OCI-LY7 (cell line): ENCODE measurements around the gene TSPAN31. TPM values are rescaled to one million over a fixed set of nuclear protein-coding genes. Genes with fewer than 3 reads are reported as not detected.

ENCODE experiments used
- BruUV-seq: library from RNA; stranded (reverse); fragments of 400-500 nt; replicated peaks from 2 replicates; lab custom pipeline; 2021; lab: Mats Ljungman, UMichigan
- CTCF ChIA-PET: fragments of 300-600 bp; sonication (Branson Sonifier 250); formaldehyde crosslinking; loops from one replicate; lab custom pipeline; 2022; ENCODE audit warnings: antibody characterized with exemption; ENCODE audit not compliant: unreplicated experiment; lab: Charles Lee
- POLR2A ChIA-PET: fragments of 300-600 bp; sonication (Branson Sonifier 250); formaldehyde crosslinking; loops from one replicate; lab custom pipeline; 2022; ENCODE audit warnings: antibody characterized with exemption; lab: Charles Lee
- DNase-seq: peaks from one replicate; pipeline ENCODE4 v3.0.0-alpha.2; 2015; ENCODE audit warnings: low spot score
- H2AFZ ChIP-seq: fragments of 200-600 bp; sonication (generic), shearing (Covaris generic); 2 replicates; pipeline ENCODE4 v1.6.1; 2014; ENCODE audit warnings: mild to moderate bottlenecking, antibody characterized with exemption, low read length, moderate library complexity
- H3K27ac ChIP-seq: fragments of 200-600 bp; sonication (generic); 2 replicates; pipeline ENCODE4 v1.5.1; 2014; ENCODE audit warnings: mixed run types, low read depth, mild to moderate bottlenecking, moderate library complexity, low read length, inconsistent platforms; ENCODE audit not compliant: poor library complexity, severe bottlenecking
- H3K36me3 ChIP-seq: fragments of 200-600 bp; sonication (generic); 2 replicates; pipeline ENCODE4 v1.6.1; 2014; ENCODE audit warnings: mild to moderate bottlenecking, antibody characterized with exemption, low read length, moderate library complexity, mixed read lengths; ENCODE audit not compliant: insufficient read depth
- H3K4me1 ChIP-seq: fragments of 200-600 bp; sonication (generic); 2 replicates; pipeline ENCODE4 v1.5.1; 2014; ENCODE audit warnings: mild to moderate bottlenecking, low read length; ENCODE audit not compliant: insufficient read depth, poor library complexity, severe bottlenecking
- H3K4me2 ChIP-seq: fragments of 200-600 bp; sonication (generic); 2 replicates; pipeline ENCODE4 v1.6.1; 2014; ENCODE audit warnings: mild to moderate bottlenecking, low read length
- H3K4me3 ChIP-seq: fragments of 200-600 bp; sonication (generic); 2 replicates; pipeline ENCODE4 v1.5.1; 2014; ENCODE audit warnings: mild to moderate bottlenecking, low read depth, low read length; ENCODE audit not compliant: poor library complexity, severe bottlenecking
- H3K79me2 ChIP-seq: fragments of 200-600 bp; sonication (generic); 2 replicates; pipeline ENCODE4 v1.6.1; 2016; ENCODE audit warnings: low read depth, mild to moderate bottlenecking, low read length, moderate library complexity, mixed read lengths; ENCODE audit not compliant: insufficient read depth
- H3K9me2 ChIP-seq: fragments of 200-600 bp; sonication (generic); 2 replicates; pipeline ENCODE4 v1.6.1; 2016; ENCODE audit warnings: mild to moderate bottlenecking, low read length, mixed read lengths; ENCODE audit not compliant: insufficient read depth
- H3K9me3 ChIP-seq: fragments of 200-600 bp; sonication (generic); 2 replicates; pipeline ENCODE4 v1.6.1; 2014; ENCODE audit warnings: mild to moderate bottlenecking, mixed run types, low read length, mixed read lengths
- H4K20me1 ChIP-seq: fragments of 200-600 bp; sonication (generic); 2 replicates; pipeline ENCODE4 v1.6.1; 2014; ENCODE audit warnings: mild to moderate bottlenecking, antibody characterized with exemption, low read length, moderate library complexity, mixed read lengths; ENCODE audit not compliant: insufficient read depth
- EZH2phosphoT487 ChIP-seq: fragments of 200-600 bp; sonication (generic); IDR thresholded peaks from 2 replicates; pipeline ENCODE4 v1.6.1; 2018; ENCODE audit warnings: low read depth, borderline replicate concordance, mild to moderate bottlenecking, mixed run types, antibody characterized with exemption, low read length, moderate library complexity, mixed read lengths
- intact Hi-C: fragments of 100-400 bp; cut with micrococcal nuclease; formaldehyde crosslinking; loops from one replicate; pipeline ENCODE4 v1.10.0; 2022; ENCODE audit not compliant: unreplicated experiment
- total RNA-seq, 2 experiments: library from RNA; depleted of rRNA in 1 of 2; stranded (reverse); fragments of >200 nt in 1 of 2; shearing (Covaris generic) in 1 of 2; gene quantifications; 2 replicates each; pipeline ENCODE4 v1.2.3, GENCODE V29; 2014 to 2022
- TF ChIP-seq, protein P1 (sequence below): fragments of 200-600 bp; sonication (generic); conservative IDR thresholded peaks from 2 replicates; pipeline ENCODE4 v1.5.1; 2014; ENCODE audit warnings: mild to moderate bottlenecking, antibody characterized with exemption, low read length, moderate library complexity, mixed read lengths

The TSPAN31 gene
- total RNA-seq, 2 experiments from 2014 or later = 2.4 to 6.4 TPM

DNA sequence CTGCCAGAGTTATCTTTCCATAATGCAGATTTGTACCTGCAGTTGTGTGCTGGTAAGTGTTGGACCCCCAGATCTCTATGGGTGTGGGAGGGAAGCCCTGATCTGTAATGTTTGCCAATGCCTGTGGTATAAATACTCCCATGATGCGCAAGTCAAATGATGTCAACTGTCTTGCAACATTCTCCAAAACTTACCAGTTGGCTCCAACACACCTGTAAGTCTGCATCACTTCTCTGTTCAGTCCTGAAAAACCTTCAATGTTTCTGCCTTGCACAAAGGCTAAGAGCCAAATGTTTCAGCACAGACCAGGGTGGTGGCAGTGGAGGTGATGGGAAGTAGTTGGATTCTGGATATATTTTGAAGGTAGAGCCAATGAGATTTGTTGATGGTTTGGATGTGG lies 47.8 kb upstream of the TSPAN31 start:
- Histone ChIP-seq H2AFZ (no peak overlapping the region), H3K9me2 (no peaks in the 10 kb centered on the region), H4K20me1 (no peaks in the 10 kb centered on the region), H3K36me3 (peaks cover 38% of the 10 kb centered on the region), H3K27ac (no peak overlapping the region), H3K79me2 (peaks cover 9% of the 10 kb centered on the region; the same call in 1 of the 2 replicates), H3K4me1 (peaks cover 22% of the 10 kb centered on the region), H3K4me2 (no peak overlapping the region), H3K4me3 (no peak overlapping the region), H3K9me3 (no peaks in the 10 kb centered on the region)
- DNase-seq = no peak
- POLR2A ChIA-PET = no interaction called here
- intact Hi-C loops = no loop called here
- no peak for TF ChIP-seq EZH2phosphoT487
- TF ChIP-seq, protein P1, sequence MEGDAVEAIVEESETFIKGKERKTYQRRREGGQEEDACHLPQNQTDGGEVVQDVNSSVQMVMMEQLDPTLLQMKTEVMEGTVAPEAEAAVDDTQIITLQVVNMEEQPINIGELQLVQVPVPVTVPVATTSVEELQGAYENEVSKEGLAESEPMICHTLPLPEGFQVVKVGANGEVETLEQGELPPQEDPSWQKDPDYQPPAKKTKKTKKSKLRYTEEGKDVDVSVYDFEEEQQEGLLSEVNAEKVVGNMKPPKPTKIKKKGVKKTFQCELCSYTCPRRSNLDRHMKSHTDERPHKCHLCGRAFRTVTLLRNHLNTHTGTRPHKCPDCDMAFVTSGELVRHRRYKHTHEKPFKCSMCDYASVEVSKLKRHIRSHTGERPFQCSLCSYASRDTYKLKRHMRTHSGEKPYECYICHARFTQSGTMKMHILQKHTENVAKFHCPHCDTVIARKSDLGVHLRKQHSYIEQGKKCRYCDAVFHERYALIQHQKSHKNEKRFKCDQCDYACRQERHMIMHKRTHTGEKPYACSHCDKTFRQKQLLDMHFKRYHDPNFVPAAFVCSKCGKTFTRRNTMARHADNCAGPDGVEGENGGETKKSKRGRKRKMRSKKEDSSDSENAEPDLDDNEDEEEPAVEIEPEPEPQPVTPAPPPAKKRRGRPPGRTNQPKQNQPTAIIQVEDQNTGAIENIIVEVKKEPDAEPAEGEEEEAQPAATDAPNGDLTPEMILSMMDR = no peak
- CTCF ChIA-PET = no interaction called here
- no TSS peak for BruUV-seq

GRCh38 chr12:57698414-57698813 lies 46.4 kb upstream of the TSPAN31 start:
- ChIA-PET POLR2A (interaction anchor here (0.7 to 0.9 kb wide), 2 partner anchors 19 to 1203 kb away, joined by 3 to 5 read pairs; no protein-coding TSS in a partner anchor), CTCF (no interaction called here)
- H2AFZ ChIP-seq = no peak overlapping the region
- peaks cover 6% of the 10 kb centered on the region; the same call in 1 of the 2 replicates for H3K9me3 ChIP-seq
- intact Hi-C loops = no loop called here
- TF ChIP-seq, protein P1 = no peak
- TF ChIP-seq EZH2phosphoT487 = no peak
- H3K4me1 ChIP-seq = peaks cover 19% of the 10 kb centered on the region
- H3K4me3 ChIP-seq = no peak overlapping the region
- no peak overlapping the region for H3K4me2 ChIP-seq
- no peaks in the 10 kb centered on the region for H4K20me1 ChIP-seq
- no peak overlapping the region for H3K27ac ChIP-seq
- H3K36me3 ChIP-seq = peaks cover 51% of the 10 kb centered on the region
- no TSS peak for BruUV-seq
- DNase-seq = no peak
- no peaks in the 10 kb centered on the region for H3K9me2 ChIP-seq
- peaks cover 9% of the 10 kb centered on the region; the same call in 1 of the 2 replicates for H3K79me2 ChIP-seq

DNA sequence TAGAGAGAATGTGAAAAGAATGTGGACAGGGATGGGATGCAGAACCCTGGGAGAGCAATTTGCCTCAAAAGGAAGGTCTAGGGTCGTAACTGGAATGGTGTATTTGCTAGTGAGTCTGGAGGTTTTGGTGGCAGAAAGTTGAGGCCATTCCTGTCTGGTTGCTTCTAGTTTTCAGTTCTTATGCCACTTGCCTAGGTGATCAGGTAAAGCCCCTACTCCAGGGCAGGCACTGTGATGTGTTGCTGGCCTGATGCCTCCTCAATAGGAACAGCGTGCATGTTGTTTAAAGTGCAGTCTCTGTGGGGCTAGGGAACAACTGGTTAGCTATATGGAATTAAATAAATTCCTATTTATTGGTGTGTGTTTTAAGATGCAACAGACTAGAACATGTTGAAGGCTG lies 44.5 kb upstream of the TSPAN31 start:
- peaks cover under 1% of the 10 kb centered on the region; the same call in 1 of the 2 replicates for H3K79me2 ChIP-seq
- H4K20me1 ChIP-seq = no peaks in the 10 kb centered on the region
- H3K36me3 ChIP-seq = peaks cover 70% of the 10 kb centered on the region
- H3K9me2 ChIP-seq = no peaks in the 10 kb centered on the region
- peak overlapping the region; percentile 3 for H3K27ac ChIP-seq
- BruUV-seq = no TSS peak
- no peak for DNase-seq
- H3K4me2 ChIP-seq = no peak overlapping the region
- CTCF ChIA-PET = no interaction called here
- peaks cover 17% of the 10 kb centered on the region for H3K9me3 ChIP-seq
- no peak overlapping the region for H3K4me3 ChIP-seq
- peaks cover 11% of the 10 kb centered on the region for H3K4me1 ChIP-seq
- intact Hi-C loops = no loop called here
- TF ChIP-seq, protein P1 = no peak
- TF ChIP-seq EZH2phosphoT487 = no peak
- POLR2A ChIA-PET = interaction anchor here (0.8 kb wide), 1 partner anchor 213 kb away, joined by 8 read pairs; no protein-coding TSS in a partner anchor
- H2AFZ ChIP-seq = no peak overlapping the region
